Measurements from ENCODE around the gene PTP4A1.

- no peak for TF ChIP-seq RAD21 (IDR thresholded peaks at IDR 0.05; ENCODE audit: low read depth)
- no peak for TF ChIP-seq REST (IDR thresholded peaks at IDR 0.05; ENCODE audit: low read depth)
- TF ChIP-seq EP300 (IDR thresholded peaks at IDR 0.05; ENCODE audit: borderline replicate concordance), result no peak
- no peak for TF ChIP-seq YY1 (IDR thresholded peaks at IDR 0.05; ENCODE audit: low read depth)
- no peak for TF ChIP-seq TEAD4 (IDR thresholded peaks at IDR 0.05)
- no peak for TF ChIP-seq MAX (IDR thresholded peaks at IDR 0.05)
Measured at GRCh38 chr6:63574554-63574900, 2.2 kb downstream of the PTP4A1 start.
